Measurements from ENCODE around the gene DDX1.

- TF ChIP-seq EZH2phosphoT487 (IDR thresholded peaks at IDR 0.05; ENCODE audit: borderline replicate concordance, low read length), result no peak
- TF ChIP-seq EZH2 (IDR thresholded peaks at IDR 0.05; ENCODE audit: low read length, unreplicated experiment), result no peak
- TF ChIP-seq CTCF (conservative IDR thresholded peaks at IDR 0.05; ENCODE audit: low read depth, low read length), result no peak
Measured at GRCh38 chr2:15648593-15649525, 57.2 kb downstream of the DDX1 start.
